Prostate gland (tissue), 2 donors: ENCODE data around the gene ADAMTS2. TPM values are rescaled to one million over a fixed set of nuclear protein-coding genes. Genes with fewer than 3 reads are reported as not detected.

Experiments used
- DNase-seq: peaks from one replicate; pipeline ENCODE4 v3.0.0-alpha.2; 2019; ENCODE audit warnings: low spot score
- H3K27ac ChIP-seq, 2 donors: fragments of 200-600 bp; sonication (generic); 2 replicates each; pipeline ENCODE4 v1.5.1; 2017 to 2019
- H3K27me3 ChIP-seq: fragments of 200-600 bp; sonication (generic); replicated peaks from 2 replicates; pipeline ENCODE4 v1.5.1; 2019; ENCODE audit not compliant: insufficient read depth
- H3K36me3 ChIP-seq, 2 donors: fragments of 200-600 bp; sonication (generic); 1 replicate in 1 of 2; 2 replicates in 1 of 2; pipeline versions ENCODE4 v1.5.1 to v1.8.1; 2017 to 2019
- H3K4me1 ChIP-seq: fragments of 200-600 bp; sonication (generic); replicated peaks from 2 replicates; pipeline ENCODE4 v1.5.1; 2019
- H3K4me3 ChIP-seq, 2 donors: fragments of 200-600 bp; sonication (generic); 2 replicates each; pipeline ENCODE4 v1.5.1; 2017 to 2019
- H3K9me3 ChIP-seq: fragments of 200-600 bp; sonication (generic); 2 replicates; pipeline ENCODE4 v1.5.1; 2017
- POLR2A ChIP-seq: fragments of 450-650 bp; IDR thresholded peaks from one replicate; pipeline ENCODE4 v1.6.1; 2016; ENCODE audit warnings: antibody characterized with exemption, mild to moderate bottlenecking
- POLR2AphosphoS5 ChIP-seq: sonication (generic); formaldehyde crosslinking; IDR thresholded peaks from one replicate; pipeline ENCODE4 v1.6.1; 2017; ENCODE audit warnings: antibody characterized with exemption
- WGBS: methylation state at CpG from one replicate; pipeline ENCODE4 v1.1.5; 2018; 5-methylcytosine and 5-hydroxymethylcytosine counted together
- intact Hi-C: fragments of 100-400 bp; cut with DNase I; formaldehyde crosslinking; loops from one replicate; pipeline ENCODE4 v1.14.2; 2022
- total RNA-seq, 2 donors: library from RNA; depleted of rRNA; stranded (reverse); fragments of >200 nt; gene quantifications; one replicate each; pipeline ENCODE4 v1.1.0, GENCODE V29; 2016
- TF ChIP-seq, protein P1 (sequence below), 4 experiments: fragments of 200-600 bp in 2 of 4; fragments of 450-650 bp in 2 of 4; sonication (generic) in 2 of 4; IDR thresholded peaks; 1 replicate in 3 of 4; 2 replicates in 1 of 4; pipeline ENCODE4 v1.5.1; 2016 to 2019; ENCODE audit warnings: antibody characterized with exemption in 4 of 4, mild to moderate bottlenecking in 2 of 4, moderate library complexity in 2 of 4

ADAMTS2 gene
- total RNA-seq, 2 donors from 2014 or later: 2.0 to 20.3 TPM

DNA sequence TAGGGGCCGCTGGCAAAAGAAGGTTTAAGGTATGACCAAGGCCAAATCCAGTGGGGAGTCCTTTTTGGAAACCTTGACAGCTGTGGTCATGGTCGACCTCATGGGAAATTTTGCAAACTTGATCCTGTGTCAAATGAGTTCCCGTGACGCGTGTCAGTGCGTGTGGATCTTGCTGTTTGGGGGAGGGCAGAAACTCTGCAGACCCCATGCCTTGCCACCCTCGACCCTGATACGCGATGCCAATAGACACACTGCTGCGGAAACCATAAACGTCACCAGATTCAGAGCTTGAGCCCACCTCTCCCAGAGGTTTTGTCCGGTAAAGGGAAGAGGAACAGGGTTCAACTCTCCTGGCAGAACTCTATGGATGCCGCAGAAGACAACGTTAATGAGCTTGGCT, 104.7 kb downstream of the ADAMTS2 start:
- no peak overlapping the region for H3K27ac ChIP-seq
- DNase-seq: no peak
- no peaks in the 10 kb centered on the region for H3K27me3 ChIP-seq
- no peaks in the 10 kb centered on the region for H3K9me3 ChIP-seq
- H3K4me3 ChIP-seq: no peak overlapping the region
- no peaks in the 10 kb centered on the region for H3K36me3 ChIP-seq
- WGBS: 89% methylated on average over 14 of the region's 14 CpGs
- intact Hi-C loops: no loop called here
- TF ChIP-seq POLR2A (no peak), POLR2AphosphoS5 (no peak)
- TF ChIP-seq, protein P1, sequence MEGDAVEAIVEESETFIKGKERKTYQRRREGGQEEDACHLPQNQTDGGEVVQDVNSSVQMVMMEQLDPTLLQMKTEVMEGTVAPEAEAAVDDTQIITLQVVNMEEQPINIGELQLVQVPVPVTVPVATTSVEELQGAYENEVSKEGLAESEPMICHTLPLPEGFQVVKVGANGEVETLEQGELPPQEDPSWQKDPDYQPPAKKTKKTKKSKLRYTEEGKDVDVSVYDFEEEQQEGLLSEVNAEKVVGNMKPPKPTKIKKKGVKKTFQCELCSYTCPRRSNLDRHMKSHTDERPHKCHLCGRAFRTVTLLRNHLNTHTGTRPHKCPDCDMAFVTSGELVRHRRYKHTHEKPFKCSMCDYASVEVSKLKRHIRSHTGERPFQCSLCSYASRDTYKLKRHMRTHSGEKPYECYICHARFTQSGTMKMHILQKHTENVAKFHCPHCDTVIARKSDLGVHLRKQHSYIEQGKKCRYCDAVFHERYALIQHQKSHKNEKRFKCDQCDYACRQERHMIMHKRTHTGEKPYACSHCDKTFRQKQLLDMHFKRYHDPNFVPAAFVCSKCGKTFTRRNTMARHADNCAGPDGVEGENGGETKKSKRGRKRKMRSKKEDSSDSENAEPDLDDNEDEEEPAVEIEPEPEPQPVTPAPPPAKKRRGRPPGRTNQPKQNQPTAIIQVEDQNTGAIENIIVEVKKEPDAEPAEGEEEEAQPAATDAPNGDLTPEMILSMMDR (IDR thresholded peaks at IDR 0.05): no peak
- H3K4me1 ChIP-seq: no peaks in the 10 kb centered on the region

- H3K27me3 ChIP-seq: no peaks in the 10 kb centered on the region
- H3K36me3 ChIP-seq: no peaks in the 10 kb centered on the region
- no peaks in the 10 kb centered on the region for H3K9me3 ChIP-seq
- TF ChIP-seq POLR2A (no peak), POLR2AphosphoS5 (no peak)
- TF ChIP-seq, protein P1 (IDR thresholded peaks at IDR 0.05): no peak
- H3K4me1 ChIP-seq: no peaks in the 10 kb centered on the region
- 92% methylated on average over 23 of the region's 23 CpGs for WGBS
- no peak for DNase-seq
- no peak overlapping the region for H3K4me3 ChIP-seq
- intact Hi-C loops: no loop called here
- no peak overlapping the region for H3K27ac ChIP-seq
Observed at GRCh38 chr5:179239256-179240135, 105.8 kb downstream of the ADAMTS2 start.

DNA sequence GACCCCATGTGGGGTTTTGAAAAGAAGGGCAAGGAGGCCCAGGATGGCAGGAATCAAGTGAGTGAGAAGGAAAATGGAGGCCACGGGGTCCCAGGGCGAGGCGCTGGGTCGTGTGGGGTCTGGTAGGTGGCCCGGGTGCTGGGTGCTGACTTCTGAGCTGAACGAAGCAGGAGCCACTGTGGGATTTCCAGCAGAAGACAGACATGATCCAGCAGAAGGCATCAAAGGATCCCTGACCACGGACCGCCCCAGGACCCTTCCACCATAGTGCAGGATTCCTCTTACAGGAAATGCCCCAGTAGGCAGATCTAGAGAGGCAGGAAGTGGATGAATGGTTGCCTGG, 106.7 kb downstream of the ADAMTS2 start:
- no peak overlapping the region for H3K27ac ChIP-seq
- DNase-seq: no peak
- H3K27me3 ChIP-seq: no peaks in the 10 kb centered on the region
- TF ChIP-seq, protein P1 (IDR thresholded peaks at IDR 0.05): no peak
- TF ChIP-seq POLR2A: no peak
- WGBS: 93% methylated on average over 8 of the region's 8 CpGs
- H3K4me1 ChIP-seq: no peaks in the 10 kb centered on the region
- H3K4me3 ChIP-seq: no peak overlapping the region
- H3K36me3 ChIP-seq: no peaks in the 10 kb centered on the region
- intact Hi-C loops: no loop called here
- no peaks in the 10 kb centered on the region for H3K9me3 ChIP-seq

- DNase-seq: no peak
- 91% methylated on average over 26 of the region's 26 CpGs for WGBS
- TF ChIP-seq, protein P1 (IDR thresholded peaks at IDR 0.05): no peak
- no peak for TF ChIP-seq POLR2A
- TF ChIP-seq POLR2AphosphoS5: no peak
- Histone ChIP-seq H3K36me3 (no peaks in the 10 kb centered on the region), H3K4me1 (no peaks in the 10 kb centered on the region), H3K27ac (no peak overlapping the region), H3K4me3 (no peak overlapping the region), H3K27me3 (no peaks in the 10 kb centered on the region), H3K9me3 (no peaks in the 10 kb centered on the region)
- intact Hi-C loops: no loop called here
Observed at GRCh38 chr5:179237770-179238627, 107.3 kb downstream of the ADAMTS2 start.
